ENCODE data around the gene KLK1.

The KLK1 gene

GRCh38 chr19:50823389-50824042 is at the start of gene KLK1:
TSS of gene KLK1 (minus strand) at chr19:50823787. CDS start at chr19:50823748, 39 bp downstream.
- Histone ChIP-seq H3K4me1 (ENCODE audit: control insufficient read depth, insufficient read depth, low read length, unreplicated experiment) (no peaks in the 10 kb centered on the region), H3K27ac (ENCODE audit: low read depth, low read length) (no peak within 1 kb of the TSS), H3K36me3 (ENCODE audit: insufficient read depth, low read length) (no peaks in the 10 kb centered on the region), H3K4me3 (ENCODE audit: low read depth, low read length) (no peak within 1 kb of the TSS), H3K79me2 (ENCODE audit: control insufficient read depth, insufficient read depth, low read length, unreplicated experiment) (no peaks in the 10 kb centered on the region), H3K27me3 (ENCODE audit: insufficient read depth, low read length) (peaks cover 56% of the 10 kb centered on the region), H2AFZ (ENCODE audit: low read length, unreplicated experiment) (no peak within 1 kb of the TSS)

- no peaks in the 10 kb centered on the region for H3K4me1 ChIP-seq (ENCODE audit: control insufficient read depth, insufficient read depth, low read length, unreplicated experiment)
- no peak within 1 kb of the TSS for H2AFZ ChIP-seq (ENCODE audit: low read length, unreplicated experiment)
- H3K79me2 ChIP-seq (ENCODE audit: control insufficient read depth, insufficient read depth, low read length, unreplicated experiment), result no peaks in the 10 kb centered on the region
- no peaks in the 10 kb centered on the region for H3K36me3 ChIP-seq (ENCODE audit: insufficient read depth, low read length)
- no peak within 1 kb of the TSS for H3K4me3 ChIP-seq (ENCODE audit: low read depth, low read length)
- no peak within 1 kb of the TSS for H3K27ac ChIP-seq (ENCODE audit: low read depth, low read length)
- H3K27me3 ChIP-seq (ENCODE audit: insufficient read depth, low read length), result peaks cover 84% of the 10 kb centered on the region
Measured at GRCh38 chr19:50873056-50873455, 49.5 kb upstream of the KLK1 start, which contains the start of gene KLK2. TSS of gene KLK2 (plus strand) at chr19:50873439. CDS start at chr19:50873474, 35 bp downstream.

GRCh38 chr19:50870417-50871089 is 47.0 kb upstream of the KLK1 start:
- Histone ChIP-seq H3K4me1 (ENCODE audit: control insufficient read depth, insufficient read depth, low read length, unreplicated experiment) (no peaks in the 10 kb centered on the region), H2AFZ (ENCODE audit: low read length, unreplicated experiment) (no peak overlapping the region), H3K4me3 (ENCODE audit: low read depth, low read length) (no peak overlapping the region), H3K27me3 (ENCODE audit: insufficient read depth, low read length) (peaks cover 92% of the 10 kb centered on the region), H3K36me3 (ENCODE audit: insufficient read depth, low read length) (no peaks in the 10 kb centered on the region), H3K79me2 (ENCODE audit: control insufficient read depth, insufficient read depth, low read length, unreplicated experiment) (no peaks in the 10 kb centered on the region), H3K27ac (ENCODE audit: low read depth, low read length) (no peak overlapping the region)

DNA sequence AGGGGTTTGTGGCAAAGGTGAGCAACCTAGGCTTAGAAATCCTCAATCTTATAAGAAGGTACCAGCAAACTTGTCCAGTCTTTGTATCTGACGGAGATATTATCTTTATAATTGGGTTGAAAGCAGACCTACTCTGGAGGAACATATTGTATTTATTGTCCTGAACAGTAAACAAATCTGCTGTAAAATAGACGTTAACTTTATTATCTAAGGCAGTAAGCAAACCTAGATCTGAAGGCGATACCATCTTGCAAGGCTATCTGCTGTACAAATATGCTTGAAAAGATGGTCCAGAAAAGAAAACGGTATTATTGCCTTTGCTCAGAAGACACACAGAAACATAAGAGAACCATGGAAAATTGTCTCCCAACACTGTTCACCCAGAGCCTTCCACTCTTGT is 45.9 kb upstream of the KLK1 start:
- no peaks in the 10 kb centered on the region for H3K36me3 ChIP-seq (ENCODE audit: insufficient read depth, low read length)
- H2AFZ ChIP-seq (ENCODE audit: low read length, unreplicated experiment), result no peak overlapping the region
- peaks cover 89% of the 10 kb centered on the region for H3K27me3 ChIP-seq (ENCODE audit: insufficient read depth, low read length)
- no peaks in the 10 kb centered on the region for H3K4me1 ChIP-seq (ENCODE audit: control insufficient read depth, insufficient read depth, low read length, unreplicated experiment)
- H3K4me3 ChIP-seq (ENCODE audit: low read depth, low read length), result no peak overlapping the region
- no peak overlapping the region for H3K27ac ChIP-seq (ENCODE audit: low read depth, low read length)
- no peaks in the 10 kb centered on the region for H3K79me2 ChIP-seq (ENCODE audit: control insufficient read depth, insufficient read depth, low read length, unreplicated experiment)

DNA sequence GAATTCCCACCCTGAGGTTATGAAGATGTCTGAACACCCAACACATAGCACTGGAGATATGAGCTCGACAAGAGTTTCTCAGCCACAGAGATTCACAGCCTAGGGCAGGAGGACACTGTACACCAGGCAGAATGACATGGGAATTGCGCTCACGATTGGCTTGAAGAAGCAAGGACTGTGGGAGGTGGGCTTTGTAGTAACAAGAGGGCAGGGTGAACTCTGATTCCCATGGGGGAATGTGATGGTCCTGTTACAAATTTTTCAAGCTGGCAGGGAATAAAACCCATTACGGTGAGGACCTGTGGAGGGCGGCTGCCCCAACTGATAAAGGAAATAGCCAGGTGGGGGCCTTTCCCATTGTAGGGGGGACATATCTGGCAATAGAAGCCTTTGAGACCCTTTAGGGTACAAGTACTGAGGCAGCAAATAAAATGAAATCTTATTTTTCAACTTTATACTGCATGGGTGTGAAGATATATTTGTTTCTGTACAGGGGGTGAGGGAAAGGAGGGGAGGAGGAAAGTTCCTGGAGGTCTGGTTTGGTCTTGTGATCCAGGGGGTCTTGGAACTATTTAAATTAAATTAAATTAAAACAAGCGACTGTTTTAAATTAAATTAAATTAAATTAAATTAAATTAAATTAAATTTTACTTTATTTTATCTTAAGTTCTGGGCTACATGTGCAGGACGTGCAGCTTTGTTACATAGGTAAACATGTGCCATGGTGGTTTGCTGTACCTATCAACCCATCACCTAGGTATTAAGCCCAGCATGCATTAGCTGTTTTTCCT is 38.1 kb upstream of the KLK1 start:
- no peaks in the 10 kb centered on the region for H3K79me2 ChIP-seq (ENCODE audit: control insufficient read depth, insufficient read depth, low read length, unreplicated experiment)

DNA sequence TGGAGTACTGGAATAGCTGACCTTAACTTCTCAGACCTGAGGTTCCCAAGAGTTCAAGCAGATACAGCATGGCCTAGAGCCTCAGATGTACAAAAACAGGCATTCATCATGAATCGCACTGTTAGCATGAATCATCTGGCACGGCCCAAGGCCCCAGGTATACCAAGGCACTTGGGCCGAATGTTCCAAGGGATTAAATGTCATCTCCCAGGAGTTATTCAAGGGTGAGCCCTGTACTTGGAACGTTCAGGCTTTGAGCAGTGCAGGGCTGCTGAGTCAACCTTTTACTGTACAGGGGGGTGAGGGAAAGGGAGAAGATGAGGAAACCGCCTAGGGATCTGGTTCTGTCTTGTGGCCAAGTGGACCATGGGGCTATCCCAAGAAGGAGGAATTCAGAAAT is 37.4 kb upstream of the KLK1 start:
- Histone ChIP-seq H3K79me2 (ENCODE audit: control insufficient read depth, insufficient read depth, low read length, unreplicated experiment) (no peaks in the 10 kb centered on the region), H3K27me3 (ENCODE audit: insufficient read depth, low read length) (peaks cover 60% of the 10 kb centered on the region), H3K36me3 (ENCODE audit: insufficient read depth, low read length) (no peaks in the 10 kb centered on the region), H3K27ac (ENCODE audit: low read depth, low read length) (no peak overlapping the region), H2AFZ (ENCODE audit: low read length, unreplicated experiment) (no peak overlapping the region), H3K4me3 (ENCODE audit: low read depth, low read length) (no peak overlapping the region), H3K4me1 (ENCODE audit: control insufficient read depth, insufficient read depth, low read length, unreplicated experiment) (no peaks in the 10 kb centered on the region)

More for the DNA sequence above, 38.1 kb upstream of the KLK1 start:
- Histone ChIP-seq H2AFZ (ENCODE audit: low read length, unreplicated experiment) (no peak overlapping the region), H3K27ac (ENCODE audit: low read depth, low read length) (no peak overlapping the region), H3K4me3 (ENCODE audit: low read depth, low read length) (no peak overlapping the region), H3K36me3 (ENCODE audit: insufficient read depth, low read length) (no peaks in the 10 kb centered on the region), H3K4me1 (ENCODE audit: control insufficient read depth, insufficient read depth, low read length, unreplicated experiment) (no peaks in the 10 kb centered on the region), H3K27me3 (ENCODE audit: insufficient read depth, low read length) (peaks cover 65% of the 10 kb centered on the region)

DNA sequence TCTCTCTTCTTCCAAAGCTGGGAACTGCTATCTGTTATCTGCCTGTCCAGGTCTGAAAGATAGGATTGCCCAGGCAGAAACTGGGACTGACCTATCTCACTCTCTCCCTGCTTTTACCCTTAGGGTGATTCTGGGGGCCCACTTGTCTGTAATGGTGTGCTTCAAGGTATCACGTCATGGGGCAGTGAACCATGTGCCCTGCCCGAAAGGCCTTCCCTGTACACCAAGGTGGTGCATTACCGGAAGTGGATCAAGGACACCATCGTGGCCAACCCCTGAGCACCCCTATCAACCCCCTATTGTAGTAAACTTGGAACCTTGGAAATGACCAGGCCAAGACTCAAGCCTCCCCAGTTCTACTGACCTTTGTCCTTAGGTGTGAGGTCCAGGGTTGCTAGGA is 36.3 kb upstream of the KLK1 start:
- Histone ChIP-seq H3K4me1 (ENCODE audit: control insufficient read depth, insufficient read depth, low read length, unreplicated experiment) (no peaks in the 10 kb centered on the region), H3K79me2 (ENCODE audit: control insufficient read depth, insufficient read depth, low read length, unreplicated experiment) (no peaks in the 10 kb centered on the region), H3K36me3 (ENCODE audit: insufficient read depth, low read length) (no peaks in the 10 kb centered on the region), H2AFZ (ENCODE audit: low read length, unreplicated experiment) (no peak overlapping the region), H3K4me3 (ENCODE audit: low read depth, low read length) (no peak overlapping the region), H3K27ac (ENCODE audit: low read depth, low read length) (no peak overlapping the region), H3K27me3 (ENCODE audit: insufficient read depth, low read length) (peaks cover 52% of the 10 kb centered on the region)

DNA sequence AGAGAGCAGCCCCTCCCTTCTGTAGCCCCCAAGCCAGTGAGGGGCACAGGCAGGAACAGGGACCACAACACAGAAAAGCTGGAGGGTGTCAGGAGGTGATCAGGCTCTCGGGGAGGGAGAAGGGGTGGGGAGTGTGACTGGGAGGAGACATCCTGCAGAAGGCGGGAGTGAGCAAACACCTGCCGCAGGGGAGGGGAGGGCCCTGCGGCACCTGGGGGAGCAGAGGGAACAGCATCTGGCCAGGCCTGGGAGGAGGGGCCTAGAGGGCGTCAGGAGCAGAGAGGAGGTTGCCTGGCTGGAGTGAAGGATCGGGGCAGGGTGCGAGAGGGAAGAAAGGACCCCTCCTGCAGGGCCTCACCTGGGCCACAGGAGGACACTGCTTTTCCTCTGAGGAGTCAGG is 35.3 kb upstream of the KLK1 start:
- Histone ChIP-seq H2AFZ (ENCODE audit: low read length, unreplicated experiment) (no peak overlapping the region), H3K36me3 (ENCODE audit: insufficient read depth, low read length) (no peaks in the 10 kb centered on the region), H3K4me1 (ENCODE audit: control insufficient read depth, insufficient read depth, low read length, unreplicated experiment) (no peaks in the 10 kb centered on the region), H3K4me3 (ENCODE audit: low read depth, low read length) (no peak overlapping the region), H3K79me2 (ENCODE audit: control insufficient read depth, insufficient read depth, low read length, unreplicated experiment) (no peaks in the 10 kb centered on the region), H3K27me3 (ENCODE audit: insufficient read depth, low read length) (peaks cover 46% of the 10 kb centered on the region), H3K27ac (ENCODE audit: low read depth, low read length) (no peak overlapping the region)

DNA sequence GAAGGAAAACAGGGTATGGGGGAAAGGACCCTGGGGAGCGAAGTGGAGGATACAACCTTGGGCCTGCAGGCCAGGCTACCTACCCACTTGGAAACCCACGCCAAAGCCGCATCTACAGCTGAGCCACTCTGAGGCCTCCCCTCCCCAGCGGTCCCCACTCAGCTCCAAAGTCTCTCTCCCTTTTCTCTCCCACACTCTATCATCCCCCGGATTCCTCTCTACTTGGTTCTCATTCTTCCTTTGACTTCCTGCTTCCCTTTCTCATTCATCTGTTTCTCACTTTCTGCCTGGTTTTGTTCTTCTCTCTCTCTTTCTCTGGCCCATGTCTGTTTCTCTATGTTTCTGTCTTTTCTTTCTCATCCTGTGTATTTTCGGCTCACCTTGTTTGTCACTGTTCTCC is 33.8 kb upstream of the KLK1 start:
- Histone ChIP-seq H2AFZ (ENCODE audit: low read length, unreplicated experiment) (no peak overlapping the region), H3K79me2 (ENCODE audit: control insufficient read depth, insufficient read depth, low read length, unreplicated experiment) (no peaks in the 10 kb centered on the region), H3K27me3 (ENCODE audit: insufficient read depth, low read length) (peaks cover 41% of the 10 kb centered on the region), H3K27ac (ENCODE audit: low read depth, low read length) (no peak overlapping the region), H3K4me1 (ENCODE audit: control insufficient read depth, insufficient read depth, low read length, unreplicated experiment) (no peaks in the 10 kb centered on the region), H3K36me3 (ENCODE audit: insufficient read depth, low read length) (no peaks in the 10 kb centered on the region), H3K4me3 (ENCODE audit: low read depth, low read length) (no peak overlapping the region)

DNA sequence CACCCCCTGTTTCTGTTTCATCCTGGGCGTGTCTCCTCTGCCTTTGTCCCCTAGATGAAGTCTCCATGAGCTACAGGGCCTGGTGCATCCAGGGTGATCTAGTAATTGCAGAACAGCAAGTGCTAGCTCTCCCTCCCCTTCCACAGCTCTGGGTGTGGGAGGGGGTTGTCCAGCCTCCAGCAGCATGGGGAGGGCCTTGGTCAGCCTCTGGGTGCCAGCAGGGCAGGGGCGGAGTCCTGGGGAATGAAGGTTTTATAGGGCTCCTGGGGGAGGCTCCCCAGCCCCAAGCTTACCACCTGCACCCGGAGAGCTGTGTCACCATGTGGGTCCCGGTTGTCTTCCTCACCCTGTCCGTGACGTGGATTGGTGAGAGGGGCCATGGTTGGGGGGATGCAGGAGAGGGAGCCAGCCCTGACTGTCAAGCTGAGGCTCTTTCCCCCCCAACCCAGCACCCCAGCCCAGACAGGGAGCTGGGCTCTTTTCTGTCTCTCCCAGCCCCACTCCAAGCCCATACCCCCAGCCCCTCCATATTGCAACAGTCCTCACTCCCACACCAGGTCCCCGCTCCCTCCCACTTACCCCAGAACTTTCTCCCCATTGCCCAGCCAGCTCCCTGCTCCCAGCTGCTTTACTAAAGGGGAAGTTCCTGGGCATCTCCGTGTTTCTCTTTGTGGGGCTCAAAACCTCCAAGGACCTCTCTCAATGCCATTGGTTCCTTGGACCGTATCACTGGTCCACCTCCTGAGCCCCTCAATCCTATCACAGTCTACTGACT is 31.2 kb upstream of the KLK1 start, which contains the start of gene KLK3:
KLK3 (plus strand) TSS at position 280 of the 775 bp plus-strand sequence; CDS start at position 321, 41 bp downstream.
- Histone ChIP-seq H3K4me1 (ENCODE audit: control insufficient read depth, insufficient read depth, low read length, unreplicated experiment) (no peaks in the 10 kb centered on the region), H3K4me3 (ENCODE audit: low read depth, low read length) (no peak within 1 kb of the TSS), H3K79me2 (ENCODE audit: control insufficient read depth, insufficient read depth, low read length, unreplicated experiment) (no peaks in the 10 kb centered on the region), H3K27ac (ENCODE audit: low read depth, low read length) (no peak within 1 kb of the TSS), H2AFZ (ENCODE audit: low read length, unreplicated experiment) (no peak within 1 kb of the TSS), H3K27me3 (ENCODE audit: insufficient read depth, low read length) (peaks cover 42% of the 10 kb centered on the region), H3K36me3 (ENCODE audit: insufficient read depth, low read length) (no peaks in the 10 kb centered on the region)
